H9 (cell line): ENCODE data around the gene CDC42SE1. TPM values are rescaled to one million over a fixed set of nuclear protein-coding genes. Genes with fewer than 3 reads are reported as not detected.

Experiments used
- DNase-seq: peaks from one replicate; pipeline ENCODE4 v3.0.0-alpha.2; 2017
- H2AFZ ChIP-seq: one replicate; pipeline ENCODE4 v1.6.1; 2013; ENCODE audit warnings: mild to moderate bottlenecking, low read length, control low read depth, moderate library complexity
- H2AK5ac ChIP-seq: 2 replicates; pipeline ENCODE4 v1.6.1; 2013; ENCODE audit warnings: low read length, control low read depth, mixed read lengths; ENCODE audit not compliant: insufficient read length
- H2BK120ac ChIP-seq: one replicate; pipeline ENCODE4 v1.6.1; 2013; ENCODE audit warnings: low read depth, mild to moderate bottlenecking, low read length, control low read depth, inconsistent platforms; ENCODE audit not compliant: poor library complexity, severe bottlenecking
- H2BK12ac ChIP-seq: 2 replicates; pipeline ENCODE4 v1.6.1; 2013; ENCODE audit warnings: low read length, control low read depth, mixed read lengths, low read depth; ENCODE audit not compliant: insufficient read length
- H2BK15ac ChIP-seq: 2 replicates; pipeline ENCODE4 v1.6.1; 2013; ENCODE audit warnings: low read depth, low read length, control low read depth
- H2BK20ac ChIP-seq: one replicate; pipeline ENCODE4 v1.6.1; 2013; ENCODE audit warnings: low read depth, mild to moderate bottlenecking, low read length, control low read depth, inconsistent platforms; ENCODE audit not compliant: poor library complexity, severe bottlenecking
- H2BK5ac ChIP-seq: 2 replicates; pipeline ENCODE4 v1.6.1; 2013; ENCODE audit warnings: low read length, control low read depth, mixed read lengths; ENCODE audit not compliant: insufficient read length
- H3K14ac ChIP-seq: 2 replicates; pipeline ENCODE4 v1.6.1; 2013; ENCODE audit warnings: low read length, control low read depth; ENCODE audit not compliant: insufficient read depth
- H3K18ac ChIP-seq: 2 replicates; pipeline ENCODE4 v1.6.1; 2013; ENCODE audit warnings: low read depth, mild to moderate bottlenecking, mixed read lengths, low read length, control low read depth; ENCODE audit not compliant: insufficient read length
- H3K23ac ChIP-seq: 2 replicates; pipeline ENCODE4 v1.6.1; 2013; ENCODE audit warnings: low read length, control low read depth, mixed read lengths, low read depth; ENCODE audit not compliant: insufficient read length
- H3K23me2 ChIP-seq: 2 replicates; pipeline ENCODE4 v1.6.1; 2013; ENCODE audit warnings: low read depth, mild to moderate bottlenecking, mixed read lengths, low read length, control low read depth; ENCODE audit not compliant: insufficient read length, poor library complexity, severe bottlenecking
- H3K27ac ChIP-seq: 2 replicates; pipeline ENCODE4 v1.5.1; 2013; ENCODE audit warnings: low read length, control low read depth, mixed read lengths, low read depth; ENCODE audit not compliant: insufficient read length
- H3K27me3 ChIP-seq: 2 replicates; pipeline ENCODE4 v1.6.1; 2013; ENCODE audit warnings: low read length, control low read depth, inconsistent platforms; ENCODE audit not compliant: insufficient read depth
- H3K4ac ChIP-seq: 2 replicates; pipeline ENCODE4 v1.6.1; 2013; ENCODE audit warnings: low read depth, mild to moderate bottlenecking, control low read depth, inconsistent platforms, low read length, moderate library complexity
- H3K4me1 ChIP-seq: 2 replicates; pipeline ENCODE4 v1.6.1; 2013; ENCODE audit warnings: low read length, control low read depth, inconsistent platforms; ENCODE audit not compliant: insufficient read depth
- H3K4me2 ChIP-seq: 2 replicates; pipeline ENCODE4 v1.6.1; 2013; ENCODE audit warnings: low read length, control low read depth, mixed read lengths; ENCODE audit not compliant: insufficient read length, insufficient read depth
- H3K56ac ChIP-seq: 2 replicates; pipeline ENCODE4 v1.6.1; 2013; ENCODE audit warnings: low read depth, mild to moderate bottlenecking, mixed read lengths, low read length, control low read depth; ENCODE audit not compliant: insufficient read length
- H3K79me1 ChIP-seq: 2 replicates; pipeline ENCODE4 v1.6.1; 2013; ENCODE audit warnings: low read depth, mild to moderate bottlenecking, moderate library complexity, low read length, control low read depth, inconsistent platforms; ENCODE audit not compliant: insufficient read depth, poor library complexity, severe bottlenecking
- H3K79me2 ChIP-seq: 2 replicates; pipeline ENCODE4 v1.6.1; 2013; ENCODE audit warnings: low read length, control low read depth, inconsistent platforms; ENCODE audit not compliant: insufficient read depth
- H3K9ac ChIP-seq: 2 replicates; pipeline ENCODE4 v1.6.1; 2013; ENCODE audit warnings: low read length, control low read depth, mixed read lengths; ENCODE audit not compliant: insufficient read length; ENCODE audit errors: extremely low read depth
- H3K9me3 ChIP-seq: one replicate; pipeline ENCODE4 v1.6.1; 2013; ENCODE audit warnings: low read depth, low read length, inconsistent platforms; ENCODE audit not compliant: control insufficient read depth
- H3T11ph ChIP-seq: one replicate; pipeline ENCODE4 v1.6.1; 2013; ENCODE audit warnings: mild to moderate bottlenecking, low read length, control low read depth, inconsistent platforms
- H4K20me1 ChIP-seq: one replicate; pipeline ENCODE4 v1.6.1; 2013; ENCODE audit not compliant: control insufficient read depth, insufficient read length, insufficient read depth
- H4K5ac ChIP-seq: 2 replicates; pipeline ENCODE4 v1.6.1; 2013; ENCODE audit warnings: low read depth, mild to moderate bottlenecking, mixed read lengths, low read length, control low read depth; ENCODE audit not compliant: insufficient read length
- H4K8ac ChIP-seq: replicated peaks from 2 replicates; pipeline ENCODE4 v1.6.1; 2013; ENCODE audit warnings: low read length, control low read depth, mixed read lengths, low read depth; ENCODE audit not compliant: insufficient read length
- H4K91ac ChIP-seq: 2 replicates; pipeline ENCODE4 v1.6.1; 2013; ENCODE audit warnings: low read depth, mild to moderate bottlenecking, moderate library complexity, mixed read lengths, low read length, control low read depth; ENCODE audit not compliant: insufficient read length
- H3K27ac Mint-ChIP-seq, 3 experiments: 2 replicates in 2 of 3; 3 replicates in 1 of 3; pipeline ENCODE4 v1.8.0; 2020 to 2021; ENCODE audit warnings: mixed read lengths in 3 of 3, mild to moderate bottlenecking in 1 of 3, moderate library complexity in 1 of 3
- H3K27me3 Mint-ChIP-seq: 2 replicates; pipeline ENCODE4 v1.8.0; 2021; ENCODE audit warnings: low read depth, mild to moderate bottlenecking, moderate library complexity, mixed read lengths
- H3K36me3 Mint-ChIP-seq, 3 experiments: 2 replicates in 2 of 3; 3 replicates in 1 of 3; pipeline ENCODE4 v1.8.0; 2020 to 2021; ENCODE audit warnings: low read depth in 3 of 3, mixed read lengths in 3 of 3; ENCODE audit not compliant: insufficient read depth in 1 of 3
- H3K4me1 Mint-ChIP-seq, 2 experiments: 2 replicates each; pipeline ENCODE4 v1.8.0; 2020; ENCODE audit warnings: mixed read lengths in 2 of 2
- H3K4me3 Mint-ChIP-seq, 2 experiments: 2 replicates in 1 of 2; 3 replicates in 1 of 2; pipeline ENCODE4 v1.8.0; 2020 to 2021; ENCODE audit warnings: mild to moderate bottlenecking in 2 of 2, mixed read lengths in 2 of 2, moderate library complexity in 1 of 2
- H3K9me3 Mint-ChIP-seq, 2 experiments: 2 replicates in 1 of 2; 3 replicates in 1 of 2; pipeline ENCODE4 v1.8.0; 2020; ENCODE audit warnings: mild to moderate bottlenecking in 2 of 2, mixed read lengths in 2 of 2, moderate library complexity in 1 of 2
- CTCF ChIP-seq: fragments of 200-600 bp; sonication (generic); conservative IDR thresholded peaks from 3 replicates; pipeline ENCODE4 v1.8.0; 2021; ENCODE audit warnings: antibody characterized with exemption, mild to moderate bottlenecking
- WGBS: extraction: QIAGEN DNeasy Blood & Tissue Kit; methylation state at CpG from one replicate; pipeline ENCODE4 v1.1.7; 2013; ENCODE audit warnings: missing lambda C conversion rate, low lambda C conversion rate, mixed read lengths; ENCODE audit not compliant: insufficient read length; ENCODE audit errors: extremely low coverage; 5-methylcytosine and 5-hydroxymethylcytosine counted together
- total RNA-seq: library from RNA; stranded (reverse); gene quantifications from 2 replicates; pipeline ENCODE4 v1.2.1, GENCODE V29; 2021

CDC42SE1 gene
- total RNA-seq, 1 experiment from 2014 or later = 87.3 TPM

- Histone ChIP-seq H3K56ac (no peak overlapping the region), H2AFZ (no peak overlapping the region), H3K9ac (peak overlapping the region; percentile 42), H2BK15ac (no peak overlapping the region), H4K20me1 (no peaks in the 10 kb centered on the region), H4K5ac (no peak overlapping the region), H3K4ac (no peak overlapping the region), H3K23ac (no peak overlapping the region), H3K4me2 (peak overlapping the region; percentile 77), H2BK120ac (no peak overlapping the region), H3K14ac (no peak overlapping the region), H3K27me3 (no peaks in the 10 kb centered on the region), H3T11ph (no peak overlapping the region), H2BK5ac (no peak overlapping the region), H2AK5ac (no peak overlapping the region), H3K23me2 (peaks cover 13% of the 10 kb centered on the region), H2BK20ac (no peak overlapping the region), H2BK12ac (no peak overlapping the region), H3K79me2 (no peaks in the 10 kb centered on the region; the same call in 1 of the 2 replicates), H3K4me1 (peaks cover 5% of the 10 kb centered on the region; the same call in 1 of the 2 replicates), H3K27ac (no peak overlapping the region), H3K18ac (no peak overlapping the region), H3K79me1 (no peaks in the 10 kb centered on the region), H4K8ac (no peak overlapping the region), H4K91ac (no peak overlapping the region), H3K9me3 (no peaks in the 10 kb centered on the region)
- Mint-ChIP-seq H3K4me1 (peaks cover 35 to 41% of the 10 kb centered on the region in 2 experiments), H3K27ac (peak overlapping the region in 1 of 3 experiments; percentile 94; a peak in 2 of 7 replicates), H3K36me3 (no peaks in the 10 kb centered on the region), H3K4me3 (peak overlapping the region; percentile 97 to 99), H3K27me3 (no peaks in the 10 kb centered on the region; the same call in 1 of the 2 replicates), H3K9me3 (no peaks in the 10 kb centered on the region; a peak in 2 of 5 replicates)
- no peak for DNase-seq
- WGBS = no CpG with 5 or more reads among the region's 3 CpGs
- TF ChIP-seq CTCF = no peak
These were observed 50.2 kb downstream of the CDC42SE1 start for GRCh38 chr1:151009206-151009587.
